Sigmoid colon (tissue), 7 donors: ENCODE measurements around the gene PCP4. TPM values are rescaled to one million over a fixed set of nuclear protein-coding genes. Genes with fewer than 3 reads are reported as not detected.

Experiments
- DNase-seq: peaks from one replicate; pipeline ENCODE4 v3.0.0-alpha.2; 2019
- H3K27ac ChIP-seq, 4 donors: fragments of 200-600 bp; sonication (generic); one replicate each; pipeline ENCODE4 v1.5.1; 2016 to 2019; ENCODE audit warnings: mild to moderate bottlenecking in 1 of 4
- H3K27me3 ChIP-seq, 3 donors: fragments of 200-600 bp; sonication (generic); one replicate each; pipeline ENCODE4 v1.5.1; 2019; ENCODE audit warnings: mild to moderate bottlenecking in 1 of 3
- H3K36me3 ChIP-seq, 4 donors: fragments of 200-600 bp; sonication (generic); one replicate each; pipeline ENCODE4 v1.5.1; 2016 to 2019
- H3K4me1 ChIP-seq, 4 donors: fragments of 200-600 bp; sonication (generic); one replicate each; pipeline ENCODE4 v1.5.1; 2017 to 2019
- H3K4me3 ChIP-seq, 4 donors: fragments of 200-600 bp; sonication (generic); one replicate each; pipeline ENCODE4 v1.5.1; 2017 to 2019; ENCODE audit warnings: mild to moderate bottlenecking in 2 of 4, moderate library complexity in 1 of 4
- H3K9me3 ChIP-seq, 4 donors: fragments of 200-600 bp in 3 of 4; sonication (generic) in 3 of 4; one replicate each; pipeline versions ENCODE4 v1.5.1 to v1.6.1; 2013 to 2019
- CTCF ChIP-seq, 4 experiments: fragments of 450-650 bp in 3 of 4; fragments of 200-600 bp in 1 of 4; IDR thresholded peaks; one replicate each; pipeline ENCODE4 v1.5.1; 2016 to 2019; ENCODE audit warnings: antibody characterized with exemption in 4 of 4, mild to moderate bottlenecking in 3 of 4, moderate library complexity in 2 of 4
- EP300 ChIP-seq, 4 donors: sonication (generic); formaldehyde crosslinking; IDR thresholded peaks; one replicate each; pipeline ENCODE4 v1.6.1; 2017; ENCODE audit warnings: antibody characterized with exemption in 4 of 4
- POLR2A ChIP-seq, 2 donors: fragments of 450-650 bp; IDR thresholded peaks; one replicate each; pipeline ENCODE4 v1.6.1; 2016; ENCODE audit warnings: antibody characterized with exemption in 2 of 2, mild to moderate bottlenecking in 2 of 2, moderate library complexity in 2 of 2
- POLR2AphosphoS5 ChIP-seq, 4 donors: sonication (generic); formaldehyde crosslinking; IDR thresholded peaks; one replicate each; pipeline ENCODE4 v1.6.1; 2017; ENCODE audit warnings: antibody characterized with exemption in 4 of 4
- WGBS, 2 donors: extraction: QIAGEN DNeasy Blood & Tissue Kit; methylation state at CpG; one replicate each; pipeline ENCODE4 v1.1.7; 2013; 5-methylcytosine and 5-hydroxymethylcytosine counted together
- intact Hi-C: fragments of 100-400 bp; cut with DNase I; formaldehyde crosslinking; loops from one replicate; pipeline ENCODE4 v1.15.1; 2023
- polyA plus RNA-seq, 3 donors: library from polyadenylated mRNA; stranded (reverse); fragments of 200-250 nt; gene quantifications; one replicate each; pipeline ENCODE4 v1.2.3, GENCODE V29; 2013
- total RNA-seq, 4 donors: library from RNA; depleted of rRNA; stranded (reverse); fragments of >200 nt; gene quantifications; one replicate each; pipeline ENCODE4 v1.1.0, GENCODE V29; 2016
- donor health status: healthy with polysubstance abuse.
- donor health status: Bipolar disorder and iron deficiency.
- donor health status: healthy.

Gene PCP4
- total and polyA plus RNA-seq, 7 donors, result 6.2 to 198 (median 122) TPM; not detected in 1

GRCh38 chr21:39869141-39869818, 2.0 kb downstream of the PCP4 start:
- H3K4me1 ChIP-seq, result peaks cover 0 to 13% (median 1%) of the 10 kb centered on the region in 4 donors
- DNase-seq, result no peak
- peak overlapping the region; percentile 44 to 74 (median 69) for H3K27ac ChIP-seq
- TF ChIP-seq EP300 (IDR thresholded peaks at IDR 0.05) (no peak), CTCF (IDR thresholded peaks at IDR 0.05) (no peak), POLR2AphosphoS5 (IDR thresholded peaks at IDR 0.05) (no peak), POLR2A (IDR thresholded peaks at IDR 0.05) (no peak)
- 78 to 83% methylated on average over 11 of the region's 11 CpGs for WGBS, 2 donors
- no peaks in the 10 kb centered on the region for H3K36me3 ChIP-seq
- no peaks in the 10 kb centered on the region for H3K9me3 ChIP-seq
- H3K27me3 ChIP-seq, result no peaks in the 10 kb centered on the region
- intact Hi-C loops, result loop anchor here (2.0 to 5.0 kb wide), 2 partner anchors 82 to 182 kb away; no protein-coding TSS in a partner anchor
- H3K4me3 ChIP-seq, result peak overlapping the region; percentile 27 to 42 (median 40)

GRCh38 chr21:39873687-39874086, 6.4 kb downstream of the PCP4 start:
- Histone ChIP-seq H3K27ac (no peak overlapping the region), H3K27me3 (no peaks in the 10 kb centered on the region), H3K4me3 (no peak overlapping the region), H3K4me1 (peaks cover 0 to 9% (median 1%) of the 10 kb centered on the region in 4 donors), H3K9me3 (no peaks in the 10 kb centered on the region), H3K36me3 (no peaks in the 10 kb centered on the region)
- no peak for DNase-seq
- TF ChIP-seq EP300 (IDR thresholded peaks at IDR 0.05), result no peak
- no peak for TF ChIP-seq CTCF (IDR thresholded peaks at IDR 0.05)
- TF ChIP-seq POLR2A (IDR thresholded peaks at IDR 0.05), result no peak
- no peak for TF ChIP-seq POLR2AphosphoS5 (IDR thresholded peaks at IDR 0.05)
- intact Hi-C loops, result loop anchor here (5.0 to 10.0 kb wide), 2 partner anchors 189 to 1294 kb away; partner anchors contain the start of gene BACE2
- WGBS, 2 donors, result 88 to 93% methylated on average over 1 of the region's 1 CpG

GRCh38 chr21:39874206-39874605, 7.0 kb downstream of the PCP4 start:
- no peak overlapping the region for H3K4me3 ChIP-seq
- peaks cover 0 to 7% (median 1%) of the 10 kb centered on the region in 4 donors for H3K4me1 ChIP-seq
- no peak for TF ChIP-seq POLR2AphosphoS5 (IDR thresholded peaks at IDR 0.05)
- no peak for TF ChIP-seq CTCF (IDR thresholded peaks at IDR 0.05)
- no peak for TF ChIP-seq EP300 (IDR thresholded peaks at IDR 0.05)
- no peak for TF ChIP-seq POLR2A (IDR thresholded peaks at IDR 0.05)
- H3K9me3 ChIP-seq, result no peaks in the 10 kb centered on the region
- WGBS, 2 donors, result 65 to 85% methylated on average over 8 of the region's 8 CpGs
- no peak for DNase-seq
- H3K27me3 ChIP-seq, result no peaks in the 10 kb centered on the region
- intact Hi-C loops, result loop anchor here (5.0 to 10.0 kb wide), 2 partner anchors 189 to 1293 kb away; partner anchors contain the start of gene BACE2
- no peaks in the 10 kb centered on the region for H3K36me3 ChIP-seq
- H3K27ac ChIP-seq, result peak overlapping the region in 1 of 4 donors; percentile 31

- intact Hi-C loops, result loop anchor here (5.0 to 10.0 kb wide), 2 partner anchors 190 to 1293 kb away; partner anchors contain the start of gene BACE2
- H3K9me3 ChIP-seq, result no peaks in the 10 kb centered on the region
- no peak overlapping the region for H3K4me3 ChIP-seq
- H3K27me3 ChIP-seq, result no peaks in the 10 kb centered on the region
- DNase-seq, result no peak
- H3K27ac ChIP-seq, result peak overlapping the region in 1 of 4 donors; percentile 31
- no peaks in the 10 kb centered on the region for H3K36me3 ChIP-seq
- H3K4me1 ChIP-seq, result peaks cover 0 to 3% (median under 1%) of the 10 kb centered on the region in 4 donors
- no peak for TF ChIP-seq POLR2A (IDR thresholded peaks at IDR 0.05)
- no peak for TF ChIP-seq POLR2AphosphoS5 (IDR thresholded peaks at IDR 0.05)
- no peak for TF ChIP-seq EP300 (IDR thresholded peaks at IDR 0.05)
- TF ChIP-seq CTCF (IDR thresholded peaks at IDR 0.05), result no peak
- 69 to 82% methylated on average over 7 of the region's 7 CpGs for WGBS, 2 donors
Observed at GRCh38 chr21:39874759-39875158, 7.5 kb downstream of the PCP4 start.
